ENCODE measurements around the gene CETN2.

DNA sequence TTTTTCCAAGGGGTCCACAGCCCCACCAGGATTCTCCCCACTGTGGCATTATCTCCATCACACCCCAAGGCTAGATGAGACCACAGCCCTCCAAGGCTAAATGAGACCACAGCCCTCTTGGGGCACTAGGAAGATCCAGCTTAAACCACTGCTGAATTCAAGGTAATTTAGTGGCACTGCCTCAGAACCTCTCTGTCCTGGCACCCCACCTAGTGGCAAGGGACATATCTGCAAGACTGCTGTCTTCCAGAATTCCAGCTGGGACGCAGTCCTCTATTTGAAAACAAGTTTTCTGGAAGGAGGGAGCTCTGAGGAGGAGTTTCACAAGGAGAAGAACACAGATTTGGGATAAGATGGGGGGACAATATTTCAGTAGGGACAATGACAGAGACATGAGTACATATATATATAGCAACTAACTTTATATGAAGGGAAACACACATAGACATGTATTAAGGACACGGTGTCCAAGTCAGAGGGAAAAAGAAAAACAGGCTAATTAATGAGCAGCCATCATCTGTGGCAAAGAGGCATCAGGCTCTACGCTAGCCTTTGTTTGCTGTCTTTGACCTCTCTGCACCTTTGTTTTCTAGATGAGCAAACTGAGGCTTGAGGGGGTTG is 9.3 kb downstream of the CETN2 start:
- TF ChIP-seq POLR2AphosphoS5 (IDR thresholded peaks at IDR 0.05): no peak
- TF ChIP-seq, protein P1, sequence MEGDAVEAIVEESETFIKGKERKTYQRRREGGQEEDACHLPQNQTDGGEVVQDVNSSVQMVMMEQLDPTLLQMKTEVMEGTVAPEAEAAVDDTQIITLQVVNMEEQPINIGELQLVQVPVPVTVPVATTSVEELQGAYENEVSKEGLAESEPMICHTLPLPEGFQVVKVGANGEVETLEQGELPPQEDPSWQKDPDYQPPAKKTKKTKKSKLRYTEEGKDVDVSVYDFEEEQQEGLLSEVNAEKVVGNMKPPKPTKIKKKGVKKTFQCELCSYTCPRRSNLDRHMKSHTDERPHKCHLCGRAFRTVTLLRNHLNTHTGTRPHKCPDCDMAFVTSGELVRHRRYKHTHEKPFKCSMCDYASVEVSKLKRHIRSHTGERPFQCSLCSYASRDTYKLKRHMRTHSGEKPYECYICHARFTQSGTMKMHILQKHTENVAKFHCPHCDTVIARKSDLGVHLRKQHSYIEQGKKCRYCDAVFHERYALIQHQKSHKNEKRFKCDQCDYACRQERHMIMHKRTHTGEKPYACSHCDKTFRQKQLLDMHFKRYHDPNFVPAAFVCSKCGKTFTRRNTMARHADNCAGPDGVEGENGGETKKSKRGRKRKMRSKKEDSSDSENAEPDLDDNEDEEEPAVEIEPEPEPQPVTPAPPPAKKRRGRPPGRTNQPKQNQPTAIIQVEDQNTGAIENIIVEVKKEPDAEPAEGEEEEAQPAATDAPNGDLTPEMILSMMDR (IDR thresholded peaks at IDR 0.05): peak in 5 of 7 experiments; percentile 6 to 39 (median 25)
- TF ChIP-seq EP300 (IDR thresholded peaks at IDR 0.05): no peak
- no peak for TF ChIP-seq POLR2A (IDR thresholded peaks at IDR 0.05)
